K562 (cell line): ENCODE data around the gene MERTK. TPM values are rescaled to one million over a fixed set of nuclear protein-coding genes. Genes with fewer than 3 reads are reported as not detected.

ENCODE experiments used
- ADNP ChIP-seq: fragments of 200-800 bp; sonication (Bioruptor generic); IDR thresholded peaks from 2 replicates; pipeline ENCODE4 v1.6.1; 2016; ENCODE audit warnings: missing genetic modification characterization, missing compliant biosample characterization
- AFF4 ChIP-seq: sonication (generic); formaldehyde crosslinking; IDR thresholded peaks from 2 replicates; pipeline ENCODE4 v1.8.0; 2023; ENCODE audit warnings: mild to moderate bottlenecking, missing genetic modification reagents
- ARID1B ChIP-seq: fragments of 450-650 bp; IDR thresholded peaks from 2 replicates; pipeline ENCODE4 v1.6.1; 2016; ENCODE audit warnings: antibody characterized with exemption, mild to moderate bottlenecking, inconsistent platforms
- C11orf30 ChIP-seq: fragments of 450-650 bp; IDR thresholded peaks from 2 replicates; pipeline ENCODE4 v1.6.1; 2016; ENCODE audit warnings: low read depth, mild to moderate bottlenecking
- CREB1 ChIP-seq, 2 experiments: sonication (generic) in 1 of 2; formaldehyde crosslinking in 1 of 2; IDR thresholded peaks; 2 replicates each; pipeline versions ENCODE4 v1.6.1 to v1.8.0; 2012 to 2022; ENCODE audit warnings: inconsistent platforms in 1 of 2, mild to moderate bottlenecking in 1 of 2, missing genetic modification reagents in 1 of 2, moderate library complexity in 1 of 2
- CSDE1 ChIP-seq, 2 experiments: fragments of 450-650 bp; IDR thresholded peaks; 2 replicates each; pipeline ENCODE4 v1.6.1; 2016; ENCODE audit warnings: mild to moderate bottlenecking in 1 of 2
- DMBX1 ChIP-seq: fragments of 250-450 bp; sonication (Bioruptor Pico); IDR thresholded peaks from 2 replicates; pipeline ENCODE4 v1.8.0; 2022; ENCODE audit warnings: inconsistent platforms, mild to moderate bottlenecking, moderate library complexity, borderline replicate concordance
- E2F5 ChIP-seq: sonication (generic); formaldehyde crosslinking; IDR thresholded peaks from 2 replicates; pipeline ENCODE4 v1.8.0; 2022; ENCODE audit warnings: mild to moderate bottlenecking, missing genetic modification reagents
- FIP1L1 ChIP-seq: fragments of 200-400 bp; formaldehyde crosslinking; IDR thresholded peaks from 2 replicates; pipeline ENCODE4 v1.6.1; 2018; ENCODE audit warnings: mild to moderate bottlenecking, low read depth, low read length; ENCODE audit not compliant: poor library complexity, severe bottlenecking
- FOXP4 ChIP-seq: sonication (generic); formaldehyde crosslinking; IDR thresholded peaks from 2 replicates; pipeline ENCODE4 v1.8.0; 2022; ENCODE audit warnings: mild to moderate bottlenecking, missing genetic modification reagents, borderline replicate concordance
- KLF6 ChIP-seq: fragments of 250-450 bp; sonication (Bioruptor Pico); IDR thresholded peaks from 2 replicates; pipeline ENCODE4 v1.4.0; 2020; ENCODE audit warnings: mild to moderate bottlenecking, moderate library complexity, borderline replicate concordance
- L3MBTL2 ChIP-seq: fragments of 450-650 bp; IDR thresholded peaks from 2 replicates; pipeline ENCODE4 v1.6.1; 2016; ENCODE audit warnings: mild to moderate bottlenecking, moderate library complexity
- MAZ ChIP-seq, 2 experiments: fragments of 450-650 bp in 1 of 2; sonication (generic) in 1 of 2; formaldehyde crosslinking; IDR thresholded peaks in 1 of 2; conservative IDR thresholded peaks in 1 of 2; 2 replicates each; pipeline versions ENCODE4 v1.4.0 to v1.5.0; 2020; ENCODE audit warnings: mild to moderate bottlenecking in 1 of 2, missing genetic modification reagents in 1 of 2
- MTA3 ChIP-seq: fragments of 450-650 bp; formaldehyde crosslinking; IDR thresholded peaks from 2 replicates; pipeline ENCODE4 v1.6.1; 2017; ENCODE audit warnings: mild to moderate bottlenecking, borderline replicate concordance
- MTF1 ChIP-seq: fragments of 250-450 bp; sonication (Bioruptor Pico); IDR thresholded peaks from 2 replicates; pipeline ENCODE4 v1.9.0; 2021; ENCODE audit warnings: moderate library complexity, mild to moderate bottlenecking, inconsistent platforms, borderline replicate concordance
- MYNN ChIP-seq, 2 experiments: sonication (generic); formaldehyde crosslinking in 1 of 2; IDR thresholded peaks; 2 replicates each; pipeline versions ENCODE4 v1.5.0 to v1.6.1; 2016 to 2020; ENCODE audit warnings: antibody characterized with exemption in 1 of 2, missing genetic modification reagents in 1 of 2
- RUNX1 ChIP-seq: sonication (generic); IDR thresholded peaks from 2 replicates; pipeline ENCODE4 v1.6.1; 2016; ENCODE audit warnings: antibody characterized with exemption, low read depth
- ZNF408 ChIP-seq: fragments of 250-450 bp; sonication (Bioruptor Pico); IDR thresholded peaks from 2 replicates; pipeline ENCODE4 v1.4.0; 2020; ENCODE audit warnings: low read depth, mild to moderate bottlenecking, moderate library complexity
- ZNF431 ChIP-seq: sonication (generic); formaldehyde crosslinking; IDR thresholded peaks from 2 replicates; pipeline ENCODE4 v1.8.0; 2022; ENCODE audit warnings: mild to moderate bottlenecking, missing genetic modification reagents
- ZNF507 ChIP-seq: conservative IDR thresholded peaks from 2 replicates; pipeline ENCODE4 v1.6.1; 2017; ENCODE audit warnings: missing genetic modification characterization, missing compliant biosample characterization
- polyA plus RNA-seq, 8 experiments: library from polyadenylated mRNA; depleted of rRNA in 4 of 8; stranded (reverse) in 5 of 8; unstranded in 3 of 8; fragments of >200 nt; fragmentation: Nextera tagmentation in 2 of 8; fragmentation: Illumina TruSeq in 1 of 8; extraction: Ambion mirVana in 2 of 8; extraction: Trizol in 1 of 8; gene quantifications; 2 replicates each; pipeline versions ENCODE4 v1.2.1 to v1.2.3, GENCODE V29; 2011 to 2014; ENCODE audit warnings: inconsistent platforms in 1 of 8, missing spikeins in 1 of 8
- total RNA-seq, 7 experiments: library from RNA; depleted of rRNA in 6 of 7; stranded (reverse); fragments of >200 nt in 6 of 7; fragmentation: Illumina TruSeq in 2 of 7; extraction: Trizol in 2 of 7; gene quantifications; 2 replicates each; pipeline versions ENCODE4 v1.2.1 to v1.2.3, GENCODE V29; 2011 to 2021; ENCODE audit warnings: low replicate concordance in 1 of 7

The MERTK gene
- total and polyA plus RNA-seq, 9 of the 15 experiments (the other 6 are each of a cell fraction or from before 2014, with no cell fraction given): 0.23 to 1.6 (median 0.74) TPM

- TF ChIP-seq AFF4: peak; percentile 89
- TF ChIP-seq ARID1B: peak; percentile 97
- TF ChIP-seq MAZ (CRISPR knock-in tag; conservative IDR thresholded peaks at IDR 0.05 in 1 of 2, IDR thresholded peaks at IDR 0.05 in 1 of 2): peak; percentile 66 to 86; a peak in 3 of 4 replicates
- TF ChIP-seq ADNP: no peak
- TF ChIP-seq FIP1L1: peak; percentile 83
- no peak for TF ChIP-seq ZNF408 (CRISPR knock-in tag)
- TF ChIP-seq ZNF507: no peak
- TF ChIP-seq C11orf30: no peak
- no peak for TF ChIP-seq MTF1 (CRISPR knock-in tag)
- no peak for TF ChIP-seq RUNX1
- TF ChIP-seq KLF6 (CRISPR knock-in tag): no peak
- peak; percentile 79; the same call in 1 of the 2 replicates for TF ChIP-seq E2F5 (CRISPR knock-in tag)
- peak; percentile 69; the same call in 1 of the 2 replicates for TF ChIP-seq DMBX1
- TF ChIP-seq MTA3: peak; percentile 80; the same call in 1 of the 2 replicates
- peak; percentile 43 for TF ChIP-seq CREB1 (IDR thresholded peaks at IDR 0.05)
- TF ChIP-seq CREB1 (CRISPR knock-in tag; IDR thresholded peaks at IDR 0.05): peak; percentile 23; the same call in 1 of the 2 replicates
- TF ChIP-seq L3MBTL2: peak; percentile 87
- peak; percentile 51; the same call in 1 of the 2 replicates for TF ChIP-seq MYNN (IDR thresholded peaks at IDR 0.05)
- TF ChIP-seq MYNN (CRISPR knock-in tag; IDR thresholded peaks at IDR 0.05): no peak
- peak; percentile 84; the same call in 1 of the 2 replicates for TF ChIP-seq FOXP4 (CRISPR knock-in tag)
- TF ChIP-seq CSDE1 (IDR thresholded peaks at IDR 0.05): no peak
- peak; percentile 70 for TF ChIP-seq ZNF431 (CRISPR knock-in tag)
Observed at GRCh38 chr2:112054847-112055729, 156.7 kb downstream of the MERTK start, which contains the start of gene TMEM87B (continued).
